Renal cortical epithelial cell (primary cell): ENCODE measurements around the gene BDH2. TPM values are rescaled to one million over a fixed set of nuclear protein-coding genes. Genes with fewer than 3 reads are reported as not detected.

Experiments
- total RNA-seq: library from RNA; depleted of rRNA; stranded (reverse); fragments of >200 nt; gene quantifications from 2 replicates; pipeline ENCODE4 v1.2.3, GENCODE V29; 2014

BDH2 gene
- total RNA-seq, 1 donor from 2014 or later, result 151 TPM

Other genes starting within 250 kb of the BDH2 start
- gene CISD2, start 230.8 kb downstream of the BDH2 start, total RNA-seq, result 32.8 and 38.6 TPM in 2 replicates
- 0.30 and 0.69 TPM in 2 replicates for gene SLC9B1, start 80.1 kb downstream of the BDH2 start, total RNA-seq
- gene SLC9B2, start 23.1 kb downstream of the BDH2 start, total RNA-seq, result 11.1 and 17.9 TPM in 2 replicates
- gene CENPE, start 98.5 kb upstream of the BDH2 start, total RNA-seq, result 2.8 and 5.2 TPM in 2 replicates